ENCODE data around the gene ATP13A1. TPM values are rescaled to one million over a fixed set of nuclear protein-coding genes. Genes with fewer than 3 reads are reported as not detected.

The ATP13A1 gene
- total RNA-seq, 1 donor from 2014 or later: 114 TPM

- Histone ChIP-seq H3K9me3 (no peaks in the 10 kb centered on the region), H3K4me3 (no peak overlapping the region), H3K27ac (no peak overlapping the region), H3K36me3 (peaks cover 0 to 17% of the 10 kb centered on the region in 2 donors), H3K27me3 (no peaks in the 10 kb centered on the region), H3K4me1 (no peaks in the 10 kb centered on the region)
- intact Hi-C loops (cut with DNase I): no loop called here
- TF ChIP-seq CTCF (IDR thresholded peaks at IDR 0.05): no peak
- TF ChIP-seq POLR2AphosphoS5 (IDR thresholded peaks at IDR 0.05; ENCODE audit: insufficient read depth in 1 of 2, low read depth in 1 of 2): no peak
- no peak for TF ChIP-seq POLR2A (IDR thresholded peaks at IDR 0.05)
- no peak for DNase-seq (ENCODE audit: extremely low spot score in 2 of 2)
Observed at GRCh38 chr19:19635313-19635702, 28.2 kb downstream of the ATP13A1 start.

- no peak for TF ChIP-seq POLR2AphosphoS5 (IDR thresholded peaks at IDR 0.05; ENCODE audit: insufficient read depth in 1 of 2, low read depth in 1 of 2)
- no peak overlapping the region for H3K27ac ChIP-seq
- H3K4me3 ChIP-seq: no peak overlapping the region
- intact Hi-C loops (cut with DNase I): no loop called here
- no peaks in the 10 kb centered on the region for H3K4me1 ChIP-seq
- no peaks in the 10 kb centered on the region for H3K9me3 ChIP-seq
- DNase-seq (ENCODE audit: extremely low spot score in 2 of 2): no peak
- H3K27me3 ChIP-seq: no peaks in the 10 kb centered on the region
- peaks cover 0 to 17% of the 10 kb centered on the region in 2 donors for H3K36me3 ChIP-seq
Observed at GRCh38 chr19:19634516-19635312, 28.8 kb downstream of the ATP13A1 start.

GRCh38 chr19:19633711-19634515 is 29.6 kb downstream of the ATP13A1 start:
- DNase-seq (ENCODE audit: extremely low spot score in 2 of 2): no peak
- no peak overlapping the region for H3K27ac ChIP-seq
- no peaks in the 10 kb centered on the region for H3K9me3 ChIP-seq
- peaks cover under 1% of the 10 kb centered on the region for H3K4me1 ChIP-seq
- no peak for TF ChIP-seq POLR2A (IDR thresholded peaks at IDR 0.05)
- H3K36me3 ChIP-seq: peaks cover 0 to 17% of the 10 kb centered on the region in 2 donors
- intact Hi-C loops (cut with DNase I): no loop called here
- H3K4me3 ChIP-seq: no peak overlapping the region
- H3K27me3 ChIP-seq: no peaks in the 10 kb centered on the region

- H3K4me3 ChIP-seq: no peak overlapping the region
- peaks cover 0 to 17% of the 10 kb centered on the region in 2 donors for H3K36me3 ChIP-seq
- TF ChIP-seq POLR2AphosphoS5 (IDR thresholded peaks at IDR 0.05; ENCODE audit: insufficient read depth in 1 of 2, low read depth in 1 of 2): no peak
- no peak for TF ChIP-seq CTCF (IDR thresholded peaks at IDR 0.05)
- TF ChIP-seq POLR2A (IDR thresholded peaks at IDR 0.05): no peak
- H3K27me3 ChIP-seq: no peaks in the 10 kb centered on the region
- intact Hi-C loops (cut with DNase I): no loop called here
- no peak overlapping the region for H3K27ac ChIP-seq
- H3K4me1 ChIP-seq: peaks cover 11% of the 10 kb centered on the region
- no peaks in the 10 kb centered on the region for H3K9me3 ChIP-seq
- no peak for DNase-seq (ENCODE audit: extremely low spot score in 2 of 2)
Observed at GRCh38 chr19:19632661-19633060, 30.8 kb downstream of the ATP13A1 start.

- Histone ChIP-seq H3K27ac (no peak overlapping the region), H3K9me3 (no peaks in the 10 kb centered on the region), H3K36me3 (peaks cover 0 to 17% of the 10 kb centered on the region in 2 donors), H3K4me3 (no peak overlapping the region), H3K27me3 (no peaks in the 10 kb centered on the region), H3K4me1 (peaks cover 15% of the 10 kb centered on the region)
- no peak for TF ChIP-seq POLR2A (IDR thresholded peaks at IDR 0.05)
- intact Hi-C loops (cut with DNase I): no loop called here
- no peak for DNase-seq (ENCODE audit: extremely low spot score in 2 of 2)
Observed at GRCh38 chr19:19631346-19631745, 32.1 kb downstream of the ATP13A1 start.

- Histone ChIP-seq H3K36me3 (peaks cover 0 to 17% of the 10 kb centered on the region in 2 donors), H3K27ac (no peak overlapping the region), H3K9me3 (no peaks in the 10 kb centered on the region), H3K4me3 (no peak overlapping the region), H3K27me3 (no peaks in the 10 kb centered on the region), H3K4me1 (peaks cover 15% of the 10 kb centered on the region)
- TF ChIP-seq POLR2AphosphoS5 (IDR thresholded peaks at IDR 0.05; ENCODE audit: insufficient read depth in 1 of 2, low read depth in 1 of 2): no peak
- TF ChIP-seq CTCF (IDR thresholded peaks at IDR 0.05): no peak
- no peak for TF ChIP-seq POLR2A (IDR thresholded peaks at IDR 0.05)
- no peak for DNase-seq (ENCODE audit: extremely low spot score in 2 of 2)
- intact Hi-C loops (cut with DNase I): no loop called here
Observed at GRCh38 chr19:19630426-19630825, 33.0 kb downstream of the ATP13A1 start.

All from vagina (tissue), 2 donors.